ENCODE measurements around the gene SQSTM1.

Gene SQSTM1

GRCh38 chr5:179806250-179807048 lies 14.3 kb upstream of the SQSTM1 start, which contains the start of gene MGAT4B:
MGAT4B (minus strand) TSS chr5:179806866; CDS start chr5:179806583, 283 bp downstream.
- Histone ChIP-seq H3K4me3 (replicated peaks; ENCODE audit: low read depth, low read length) (peak within 1 kb of the TSS; percentile 86), H3K36me3 (ENCODE audit: control insufficient read depth, insufficient read depth, low read length) (no peaks in the 10 kb centered on the region; the same call in 1 of the 2 replicates), H3K27me3 (replicated peaks; ENCODE audit: control insufficient read depth, insufficient read depth, low read length) (no peaks in the 10 kb centered on the region)
- peak; percentile 84 for DNase-seq (ENCODE audit: extremely low read depth, insufficient read length)
- TF ChIP-seq, protein P1, sequence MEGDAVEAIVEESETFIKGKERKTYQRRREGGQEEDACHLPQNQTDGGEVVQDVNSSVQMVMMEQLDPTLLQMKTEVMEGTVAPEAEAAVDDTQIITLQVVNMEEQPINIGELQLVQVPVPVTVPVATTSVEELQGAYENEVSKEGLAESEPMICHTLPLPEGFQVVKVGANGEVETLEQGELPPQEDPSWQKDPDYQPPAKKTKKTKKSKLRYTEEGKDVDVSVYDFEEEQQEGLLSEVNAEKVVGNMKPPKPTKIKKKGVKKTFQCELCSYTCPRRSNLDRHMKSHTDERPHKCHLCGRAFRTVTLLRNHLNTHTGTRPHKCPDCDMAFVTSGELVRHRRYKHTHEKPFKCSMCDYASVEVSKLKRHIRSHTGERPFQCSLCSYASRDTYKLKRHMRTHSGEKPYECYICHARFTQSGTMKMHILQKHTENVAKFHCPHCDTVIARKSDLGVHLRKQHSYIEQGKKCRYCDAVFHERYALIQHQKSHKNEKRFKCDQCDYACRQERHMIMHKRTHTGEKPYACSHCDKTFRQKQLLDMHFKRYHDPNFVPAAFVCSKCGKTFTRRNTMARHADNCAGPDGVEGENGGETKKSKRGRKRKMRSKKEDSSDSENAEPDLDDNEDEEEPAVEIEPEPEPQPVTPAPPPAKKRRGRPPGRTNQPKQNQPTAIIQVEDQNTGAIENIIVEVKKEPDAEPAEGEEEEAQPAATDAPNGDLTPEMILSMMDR (IDR thresholded peaks at IDR 0.05; ENCODE audit: insufficient read depth, low read length, poor library complexity, severe bottlenecking): no peak

GRCh38 chr5:179812135-179812825 lies 8.4 kb upstream of the SQSTM1 start:
- TF ChIP-seq, protein P1 (IDR thresholded peaks at IDR 0.05; ENCODE audit: insufficient read depth, low read length, poor library complexity, severe bottlenecking): no peak
- DNase-seq (ENCODE audit: extremely low read depth, insufficient read length): no peak
- H3K27me3 ChIP-seq (replicated peaks; ENCODE audit: control insufficient read depth, insufficient read depth, low read length): no peaks in the 10 kb centered on the region
- H3K4me3 ChIP-seq (replicated peaks; ENCODE audit: low read depth, low read length): no peak overlapping the region
- no peaks in the 10 kb centered on the region; the same call in none of the 2 replicates for H3K36me3 ChIP-seq (ENCODE audit: control insufficient read depth, insufficient read depth, low read length)

GRCh38 chr5:179812997-179813607 lies 7.6 kb upstream of the SQSTM1 start:
- no peak overlapping the region for H3K4me3 ChIP-seq (replicated peaks; ENCODE audit: low read depth, low read length)
- TF ChIP-seq, protein P1 (IDR thresholded peaks at IDR 0.05; ENCODE audit: insufficient read depth, low read length, poor library complexity, severe bottlenecking): no peak
- DNase-seq (ENCODE audit: extremely low read depth, insufficient read length): no peak
- no peaks in the 10 kb centered on the region; the same call in none of the 2 replicates for H3K36me3 ChIP-seq (ENCODE audit: control insufficient read depth, insufficient read depth, low read length)
- H3K27me3 ChIP-seq (replicated peaks; ENCODE audit: control insufficient read depth, insufficient read depth, low read length): no peaks in the 10 kb centered on the region

DNA sequence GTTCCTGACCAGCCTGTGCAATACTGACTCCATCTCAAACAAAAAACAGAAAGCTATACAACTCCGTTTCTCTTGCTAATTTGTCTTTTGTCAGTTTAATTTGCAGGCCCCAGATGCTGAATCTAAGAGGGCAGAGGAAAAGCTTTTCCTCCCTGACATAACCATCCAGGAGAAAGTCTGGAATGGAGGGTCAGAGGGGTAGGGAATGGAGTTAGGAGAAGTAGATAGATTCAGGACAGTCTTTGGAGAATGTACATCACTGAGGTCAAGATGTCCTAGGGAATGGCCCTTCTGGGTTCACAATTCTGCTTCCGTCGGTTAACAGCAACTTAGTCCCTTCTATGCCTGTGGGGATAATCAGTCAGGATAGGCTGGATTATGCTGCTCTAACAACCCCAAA lies 6.6 kb upstream of the SQSTM1 start:
- TF ChIP-seq, protein P1 (IDR thresholded peaks at IDR 0.05; ENCODE audit: insufficient read depth, low read length, poor library complexity, severe bottlenecking): no peak
- Histone ChIP-seq H3K4me3 (replicated peaks; ENCODE audit: low read depth, low read length) (no peak overlapping the region), H3K36me3 (ENCODE audit: control insufficient read depth, insufficient read depth, low read length) (no peaks in the 10 kb centered on the region; the same call in none of the 2 replicates), H3K27me3 (replicated peaks; ENCODE audit: control insufficient read depth, insufficient read depth, low read length) (no peaks in the 10 kb centered on the region)
- no peak for DNase-seq (ENCODE audit: extremely low read depth, insufficient read length)

DNA sequence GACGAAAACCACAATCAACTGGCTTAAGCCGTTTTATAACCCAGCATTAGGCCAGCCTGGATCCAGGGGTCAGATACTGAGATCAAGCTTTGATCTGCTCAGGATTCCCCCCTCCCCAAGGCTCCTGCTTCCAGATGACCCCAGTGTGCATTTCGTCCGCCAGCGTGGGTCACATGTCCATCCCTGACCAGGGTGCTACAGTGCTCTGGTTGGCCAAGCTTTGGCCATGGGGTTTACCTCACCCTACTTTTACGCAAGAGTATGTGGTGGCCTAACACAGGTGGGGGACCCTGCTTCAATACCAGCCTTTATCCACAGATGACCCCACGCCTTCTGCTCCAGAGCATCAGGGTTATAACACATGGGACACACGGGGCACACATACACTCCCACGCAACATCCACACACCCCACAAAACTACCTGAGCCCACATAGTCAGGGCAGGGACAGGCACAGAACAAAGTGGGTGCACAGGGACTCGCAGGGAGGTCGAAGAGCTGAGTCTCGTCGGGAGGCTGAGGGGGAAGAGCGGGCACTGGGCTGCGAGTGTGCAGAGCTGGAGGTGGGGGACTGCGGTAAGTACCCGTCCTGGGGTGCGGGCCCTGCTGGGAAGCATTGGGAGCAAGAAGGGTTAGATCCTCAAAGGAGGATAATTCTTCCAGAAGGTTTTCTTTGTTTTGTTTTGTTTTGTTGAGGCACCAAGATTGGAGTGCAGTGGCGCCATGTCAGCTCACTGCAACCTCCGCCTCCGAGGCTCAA lies 5.0 kb upstream of the SQSTM1 start:
- DNase-seq (ENCODE audit: extremely low read depth, insufficient read length): no peak
- H3K36me3 ChIP-seq (ENCODE audit: control insufficient read depth, insufficient read depth, low read length): no peaks in the 10 kb centered on the region; the same call in none of the 2 replicates

More for the DNA sequence above, 5.0 kb upstream of the SQSTM1 start:
- Histone ChIP-seq H3K4me3 (replicated peaks; ENCODE audit: low read depth, low read length) (no peak overlapping the region), H3K27me3 (replicated peaks; ENCODE audit: control insufficient read depth, insufficient read depth, low read length) (no peaks in the 10 kb centered on the region)
- TF ChIP-seq, protein P1 (IDR thresholded peaks at IDR 0.05; ENCODE audit: insufficient read depth, low read length, poor library complexity, severe bottlenecking): no peak
